Fibroblast of peridontal ligament (primary cell): ENCODE measurements around the gene PIGN.
A peak's percentile ranks its signal among the peaks of the same experiment; 100 is the strongest.

ENCODE experiments used
- DNase-seq: peaks from one replicate; pipeline ENCODE4 v3.0.0-alpha.2; 2010; ENCODE audit errors: extremely low read depth

Gene PIGN

GRCh38 chr18:62186774-62187542, at the start of gene PIGN, which contains the start of gene RELCH:
PIGN (minus strand) TSS chr18:62187056; CDS start chr18:62161353, 25,703 bp downstream.
RELCH (plus strand) TSS chr18:62187255; CDS start chr18:62187506, 251 bp downstream.
- DNase-seq = peak; percentile 99

GRCh38 chr18:62236252-62236651, 49.4 kb upstream of the PIGN start:
- no peak for DNase-seq

GRCh38 chr18:62226047-62226446, 39.2 kb upstream of the PIGN start:
- DNase-seq = no peak

- DNase-seq = no peak
Observed at GRCh38 chr18:62224229-62224628, 37.4 kb upstream of the PIGN start.

GRCh38 chr18:62214790-62215189, 27.9 kb upstream of the PIGN start:
- DNase-seq = no peak

- DNase-seq = no peak
Observed at GRCh38 chr18:62211325-62211828, 24.5 kb upstream of the PIGN start.

- DNase-seq = no peak
Observed at GRCh38 chr18:62210138-62210537, 23.3 kb upstream of the PIGN start.

- DNase-seq = peak; percentile 11
Observed at GRCh38 chr18:62209046-62209445, 22.2 kb upstream of the PIGN start.

GRCh38 chr18:62206593-62206992, 19.7 kb upstream of the PIGN start:
- no peak for DNase-seq

GRCh38 chr18:62205824-62206223, 19.0 kb upstream of the PIGN start:
- no peak for DNase-seq

- no peak for DNase-seq
Observed at GRCh38 chr18:62201870-62202269, 15.0 kb upstream of the PIGN start.

- DNase-seq = no peak
Observed at GRCh38 chr18:62200121-62200914, 13.5 kb upstream of the PIGN start.

GRCh38 chr18:62199629-62200028, 12.8 kb upstream of the PIGN start:
- DNase-seq = no peak

- DNase-seq = no peak
Observed at GRCh38 chr18:62198259-62198658, 11.4 kb upstream of the PIGN start.

GRCh38 chr18:62196980-62197379, 10.1 kb upstream of the PIGN start:
- no peak for DNase-seq

GRCh38 chr18:62196079-62196478, 9.2 kb upstream of the PIGN start:
- no peak for DNase-seq

- DNase-seq = no peak
Observed at GRCh38 chr18:62189208-62189607, 2.4 kb upstream of the PIGN start.

- DNase-seq = peak; percentile 27
Observed at GRCh38 chr18:62187543-62188510, 971 bp upstream of the PIGN start.

- DNase-seq = peak; percentile 32
Observed at GRCh38 chr18:62186499-62186773, 420 bp downstream of the PIGN start.

GRCh38 chr18:62183578-62184195, 3.2 kb downstream of the PIGN start:
- DNase-seq = peak; percentile 82

GRCh38 chr18:62182220-62182619, 4.6 kb downstream of the PIGN start:
- DNase-seq = no peak
